K562 (cell line): ENCODE measurements around the gene BBS1.

Experiments used
- RFX5 ChIP-seq: IDR thresholded peaks from 2 replicates; pipeline ENCODE4 v1.6.1; 2011; ENCODE audit warnings: low read depth, mild to moderate bottlenecking, improper control_type of control experiment, low read length
- TF ChIP-seq, protein P1 (sequence below): sonication (generic); formaldehyde crosslinking; IDR thresholded peaks from 2 replicates; pipeline ENCODE4 v1.8.1; 2023; ENCODE audit warnings: mild to moderate bottlenecking, missing genetic modification reagents

DNA sequence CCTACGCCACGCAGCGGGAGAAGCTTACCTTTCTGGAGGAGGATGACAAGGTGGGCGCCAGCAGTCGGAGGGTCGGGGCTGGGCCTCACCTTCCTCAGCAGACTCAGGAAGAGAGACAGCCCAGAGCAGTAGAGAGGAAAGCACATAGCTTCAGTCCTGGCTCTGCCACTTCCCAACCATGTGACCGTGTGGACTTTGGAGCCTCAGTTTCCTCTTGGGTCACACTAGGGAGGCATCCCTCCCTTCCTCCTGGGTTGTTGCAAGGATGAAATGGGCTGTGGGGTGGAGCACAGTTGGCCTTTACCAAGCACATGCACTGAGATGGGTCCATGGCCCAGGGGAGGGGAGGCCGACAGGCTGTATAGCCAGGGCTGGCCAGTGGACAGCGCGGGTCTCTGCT lies 17.3 kb upstream of the BBS1 start:
- no peak for TF ChIP-seq RFX5
- TF ChIP-seq, protein P1, sequence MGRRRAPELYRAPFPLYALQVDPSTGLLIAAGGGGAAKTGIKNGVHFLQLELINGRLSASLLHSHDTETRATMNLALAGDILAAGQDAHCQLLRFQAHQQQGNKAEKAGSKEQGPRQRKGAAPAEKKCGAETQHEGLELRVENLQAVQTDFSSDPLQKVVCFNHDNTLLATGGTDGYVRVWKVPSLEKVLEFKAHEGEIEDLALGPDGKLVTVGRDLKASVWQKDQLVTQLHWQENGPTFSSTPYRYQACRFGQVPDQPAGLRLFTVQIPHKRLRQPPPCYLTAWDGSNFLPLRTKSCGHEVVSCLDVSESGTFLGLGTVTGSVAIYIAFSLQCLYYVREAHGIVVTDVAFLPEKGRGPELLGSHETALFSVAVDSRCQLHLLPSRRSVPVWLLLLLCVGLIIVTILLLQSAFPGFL (CRISPR knock-in tag) = no peak
